Measurements from ENCODE around the gene NDUFB10.

The NDUFB10 gene

GRCh38 chr16:1989209-1990100 lies 30.1 kb downstream of the NDUFB10 start, which contains the start of gene SYNGR3:
SYNGR3 (plus strand) TSS chr16:1989970; CDS start chr16:1990103, 133 bp downstream.
- Histone ChIP-seq H3K9me2 (replicated peaks; ENCODE audit: control insufficient read depth, low read length) (no peaks in the 10 kb centered on the region), H3K4me3 (ENCODE audit: low read length) (peak within 1 kb of the TSS; percentile 93), H3K4me2 (ENCODE audit: low read length) (peak within 1 kb of the TSS; percentile 100), H3K79me2 (ENCODE audit: control insufficient read depth, low read length) (peaks cover 14% of the 10 kb centered on the region), H3F3A (ENCODE audit: control insufficient read depth, insufficient read depth) (peaks cover 27% of the 10 kb centered on the region), H4K20me1 (ENCODE audit: control insufficient read depth, insufficient read depth, low read depth, low read length) (no peaks in the 10 kb centered on the region), H3K27ac (ENCODE audit: low read depth, low read length) (peak within 1 kb of the TSS; percentile 77), H3K27me3 (ENCODE audit: control insufficient read depth, low read length) (peaks cover 19% of the 10 kb centered on the region), H3K4me1 (ENCODE audit: control insufficient read depth, low read length) (peaks cover 56% of the 10 kb centered on the region), H3K9me3 (ENCODE audit: control insufficient read depth, insufficient read depth, low read length) (peaks cover 5% of the 10 kb centered on the region; the same call in 1 of the 2 replicates), H3K36me3 (ENCODE audit: control insufficient read depth, low read length) (peaks cover 30% of the 10 kb centered on the region)
- TF ChIP-seq EZH2phosphoT487 (IDR thresholded peaks at IDR 0.05; ENCODE audit: borderline replicate concordance, low read length) (0 out of 2 replicates have a peak, but pooled peaks have one; percentile 59), CTCF (IDR thresholded peaks at IDR 0.05; ENCODE audit: low read depth, low read length, poor library complexity, severe bottlenecking) (no peak)

- H3K27me3 ChIP-seq (ENCODE audit: control insufficient read depth, low read length), result peaks cover 19% of the 10 kb centered on the region
- H3F3A ChIP-seq (ENCODE audit: control insufficient read depth, insufficient read depth), result peaks cover 28% of the 10 kb centered on the region
- H4K20me1 ChIP-seq (ENCODE audit: control insufficient read depth, insufficient read depth, low read depth, low read length), result no peaks in the 10 kb centered on the region
- H3K4me3 ChIP-seq (ENCODE audit: low read length), result peak overlapping the region; percentile 93
- H3K27ac ChIP-seq (ENCODE audit: low read depth, low read length), result no peak overlapping the region
- peaks cover 50% of the 10 kb centered on the region for H3K4me1 ChIP-seq (ENCODE audit: control insufficient read depth, low read length)
- H3K9me3 ChIP-seq (ENCODE audit: control insufficient read depth, insufficient read depth, low read length), result peaks cover 5% of the 10 kb centered on the region; the same call in 1 of the 2 replicates
- peaks cover 9% of the 10 kb centered on the region for H3K79me2 ChIP-seq (ENCODE audit: control insufficient read depth, low read length)
- peak overlapping the region; percentile 100 for H3K4me2 ChIP-seq (ENCODE audit: low read length)
- peaks cover 27% of the 10 kb centered on the region for H3K36me3 ChIP-seq (ENCODE audit: control insufficient read depth, low read length)
- TF ChIP-seq EZH2phosphoT487 (IDR thresholded peaks at IDR 0.05; ENCODE audit: borderline replicate concordance, low read length) (no peak), CTCF (IDR thresholded peaks at IDR 0.05; ENCODE audit: low read depth, low read length, poor library complexity, severe bottlenecking) (no peak)
- no peaks in the 10 kb centered on the region for H3K9me2 ChIP-seq (replicated peaks; ENCODE audit: control insufficient read depth, low read length)
Measured at GRCh38 chr16:1990101-1990350, 30.7 kb downstream of the NDUFB10 start.

GRCh38 chr16:1990351-1991134 lies 31.2 kb downstream of the NDUFB10 start:
- Histone ChIP-seq H3K4me1 (ENCODE audit: control insufficient read depth, low read length) (peaks cover 45% of the 10 kb centered on the region), H3K27ac (ENCODE audit: low read depth, low read length) (peak overlapping the region; percentile 77), H3K9me3 (ENCODE audit: control insufficient read depth, insufficient read depth, low read length) (peaks cover 5% of the 10 kb centered on the region; the same call in 1 of the 2 replicates), H4K20me1 (ENCODE audit: control insufficient read depth, insufficient read depth, low read depth, low read length) (no peaks in the 10 kb centered on the region), H3K27me3 (ENCODE audit: control insufficient read depth, low read length) (peaks cover 19% of the 10 kb centered on the region), H3F3A (ENCODE audit: control insufficient read depth, insufficient read depth) (peaks cover 33% of the 10 kb centered on the region), H3K36me3 (ENCODE audit: control insufficient read depth, low read length) (peaks cover 27% of the 10 kb centered on the region), H3K4me3 (ENCODE audit: low read length) (peak overlapping the region; percentile 93), H3K4me2 (ENCODE audit: low read length) (peak overlapping the region; percentile 100), H3K79me2 (ENCODE audit: control insufficient read depth, low read length) (peaks cover 4% of the 10 kb centered on the region), H3K9me2 (replicated peaks; ENCODE audit: control insufficient read depth, low read length) (no peaks in the 10 kb centered on the region)
- TF ChIP-seq CTCF (IDR thresholded peaks at IDR 0.05; ENCODE audit: low read depth, low read length, poor library complexity, severe bottlenecking) (no peak), EZH2phosphoT487 (IDR thresholded peaks at IDR 0.05; ENCODE audit: borderline replicate concordance, low read length) (peak; percentile 56; the same call in 1 of the 2 replicates)
